NCI-H128 (cell line): ENCODE data around the gene MBNL1.
"Not testable (repeated sequence)": the region's sequence is repeated elsewhere in the genome, so short reads cannot be mapped to it uniquely, and the experiment has no call there.

ENCODE experiments used
- DNase-seq: peaks from one replicate; lab custom pipeline; 2025; ENCODE audit not compliant: unreplicated experiment; lab: John Stamatoyannopoulos, UW

Gene MBNL1

GRCh38 chr3:152395764-152396163 lies 127.0 kb downstream of the MBNL1 start:
- DNase-seq: no peak

GRCh38 chr3:152396867-152397266 lies 128.1 kb downstream of the MBNL1 start:
- no peak for DNase-seq

DNA sequence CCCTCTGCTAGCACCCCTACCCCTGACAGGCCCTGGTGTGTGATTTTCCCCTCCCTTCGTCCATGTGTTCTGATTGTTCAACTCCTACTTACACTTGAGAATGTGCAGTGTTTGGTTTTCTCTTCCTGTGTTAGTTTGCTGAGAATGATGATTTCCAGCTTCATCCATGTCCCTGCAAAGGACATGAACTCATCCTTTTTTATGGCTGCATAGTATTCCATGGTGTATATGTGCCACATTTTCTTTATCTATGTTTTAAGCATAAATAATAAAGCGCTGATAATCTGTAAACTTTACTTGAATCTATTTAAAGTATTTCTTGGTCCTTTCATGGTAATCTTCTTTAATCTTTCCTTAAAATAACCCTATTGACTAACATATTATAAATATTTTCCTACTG lies 128.6 kb downstream of the MBNL1 start:
- not testable (repeated sequence) for DNase-seq

DNA sequence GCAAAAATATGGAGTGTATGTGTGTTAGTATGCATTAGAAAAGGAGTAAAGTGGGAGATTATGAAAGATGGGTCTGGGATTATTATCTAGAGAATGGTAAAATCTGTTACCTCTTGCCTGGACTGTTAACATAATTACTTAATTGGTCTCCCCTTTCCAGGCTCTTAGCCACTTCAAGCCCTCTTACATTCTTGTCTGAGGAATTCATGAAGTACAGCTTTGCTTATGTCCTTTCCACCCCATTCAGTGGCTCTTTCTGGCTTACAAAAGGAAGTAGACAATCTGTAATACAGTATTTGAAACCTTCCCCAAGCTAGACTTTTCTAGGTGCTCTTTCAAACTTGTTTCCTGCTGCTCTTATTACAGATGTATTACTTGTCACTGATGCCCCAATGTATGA lies 129.8 kb downstream of the MBNL1 start:
- DNase-seq: no peak

GRCh38 chr3:152399374-152399773 lies 130.6 kb downstream of the MBNL1 start:
- no peak for DNase-seq

GRCh38 chr3:152400887-152401286 lies 132.2 kb downstream of the MBNL1 start:
- DNase-seq: no peak

DNA sequence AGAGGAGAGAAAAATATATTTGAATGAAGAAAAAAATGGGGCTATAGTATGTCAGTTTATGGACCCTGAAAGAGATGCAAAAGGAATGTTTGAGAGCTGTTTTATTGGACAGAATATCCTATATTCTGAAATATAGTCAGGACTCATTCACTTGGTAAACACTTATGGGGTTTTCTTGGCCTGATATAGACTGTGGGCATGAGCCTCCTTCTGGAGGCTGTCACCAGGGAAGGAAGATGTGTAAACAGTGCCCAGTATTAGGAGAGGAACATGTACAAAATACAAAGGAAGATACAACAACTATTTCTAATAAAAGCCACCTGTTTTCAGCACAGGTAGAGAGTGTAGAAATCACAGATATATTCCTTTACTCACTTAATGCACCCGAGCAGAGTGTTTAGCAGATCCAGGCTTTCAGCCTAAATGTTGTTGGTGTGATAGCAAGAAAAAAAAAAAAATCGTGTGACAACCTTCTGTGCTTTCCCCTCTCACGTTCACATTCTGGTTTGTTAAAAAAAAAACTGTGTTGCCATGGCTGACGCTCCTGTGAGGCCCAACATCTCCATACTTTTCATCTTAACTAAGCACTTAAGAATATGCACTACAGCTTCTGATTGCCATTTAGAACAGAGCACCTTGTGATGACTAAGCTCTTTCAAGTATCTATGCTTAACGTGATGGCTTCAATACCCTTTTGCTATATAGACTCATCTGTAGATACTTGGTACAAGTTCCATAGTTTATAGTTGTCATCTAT lies 134.1 kb downstream of the MBNL1 start:
- DNase-seq: no peak

DNA sequence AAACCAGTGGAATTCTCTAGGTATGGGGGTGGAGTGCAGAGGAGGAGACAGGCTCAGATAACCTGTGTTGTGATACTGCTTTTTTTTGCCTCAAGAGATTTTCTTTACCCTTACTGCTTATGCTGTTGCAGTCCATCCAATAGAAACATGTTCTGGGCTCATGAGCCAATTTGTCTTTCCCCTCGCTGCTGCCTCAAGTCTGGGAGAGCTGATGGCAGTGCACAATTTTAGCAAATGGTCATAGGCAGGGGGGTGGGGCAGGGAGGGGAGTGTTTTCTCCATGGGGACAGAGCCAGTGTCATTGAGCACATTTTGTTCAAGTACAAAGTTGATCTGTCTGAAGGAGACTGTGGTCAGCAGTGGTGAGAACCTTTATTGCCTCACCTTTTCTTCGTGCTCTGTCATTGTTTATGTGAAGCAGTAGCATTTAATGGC lies 134.9 kb downstream of the MBNL1 start:
- no peak for DNase-seq

GRCh38 chr3:152404976-152405375 lies 136.2 kb downstream of the MBNL1 start:
- DNase-seq: no peak

DNA sequence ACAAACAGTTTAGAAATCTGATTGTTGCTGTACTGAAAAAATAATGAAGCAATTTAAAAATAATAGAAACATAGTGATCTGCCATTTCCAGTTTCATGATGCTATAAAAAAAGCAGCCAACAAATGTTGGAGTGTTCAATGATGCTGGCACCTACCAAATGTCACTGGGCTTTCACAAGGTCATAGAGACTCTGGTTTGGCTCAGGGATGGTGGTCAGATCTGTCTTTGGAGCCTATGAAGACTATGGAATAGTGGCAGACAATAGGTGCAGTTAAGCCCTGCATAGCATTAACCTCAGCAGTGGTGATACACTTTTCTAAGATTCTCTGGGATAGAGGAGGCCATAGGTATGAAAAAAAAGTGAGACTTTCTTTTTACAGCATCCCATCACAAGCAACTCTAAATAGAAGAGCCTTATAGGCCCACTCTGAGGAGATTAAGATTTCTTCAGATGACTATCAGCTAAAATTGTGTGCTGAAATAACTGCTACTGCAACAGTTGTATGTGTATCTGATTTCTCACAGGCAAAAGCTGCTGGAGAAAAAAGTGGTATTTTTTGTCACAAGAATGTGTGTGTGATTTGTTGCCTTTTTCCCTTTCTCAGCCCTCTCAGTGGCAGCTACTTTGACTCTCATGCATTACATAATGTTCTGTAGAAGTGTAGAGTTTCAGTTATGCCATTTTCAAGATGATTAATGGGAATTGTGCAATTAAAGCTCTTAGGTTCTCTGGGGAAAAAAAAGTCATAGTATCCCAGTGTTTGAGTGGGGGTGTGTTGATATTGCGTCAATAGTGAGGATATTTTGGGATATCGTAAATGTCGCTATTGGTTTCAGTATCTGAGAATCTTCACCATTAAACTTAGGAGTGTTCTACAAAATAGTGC lies 137.4 kb downstream of the MBNL1 start:
- peak; percentile 34 for DNase-seq

GRCh38 chr3:152413240-152413639 lies 144.5 kb downstream of the MBNL1 start:
- DNase-seq: no peak

DNA sequence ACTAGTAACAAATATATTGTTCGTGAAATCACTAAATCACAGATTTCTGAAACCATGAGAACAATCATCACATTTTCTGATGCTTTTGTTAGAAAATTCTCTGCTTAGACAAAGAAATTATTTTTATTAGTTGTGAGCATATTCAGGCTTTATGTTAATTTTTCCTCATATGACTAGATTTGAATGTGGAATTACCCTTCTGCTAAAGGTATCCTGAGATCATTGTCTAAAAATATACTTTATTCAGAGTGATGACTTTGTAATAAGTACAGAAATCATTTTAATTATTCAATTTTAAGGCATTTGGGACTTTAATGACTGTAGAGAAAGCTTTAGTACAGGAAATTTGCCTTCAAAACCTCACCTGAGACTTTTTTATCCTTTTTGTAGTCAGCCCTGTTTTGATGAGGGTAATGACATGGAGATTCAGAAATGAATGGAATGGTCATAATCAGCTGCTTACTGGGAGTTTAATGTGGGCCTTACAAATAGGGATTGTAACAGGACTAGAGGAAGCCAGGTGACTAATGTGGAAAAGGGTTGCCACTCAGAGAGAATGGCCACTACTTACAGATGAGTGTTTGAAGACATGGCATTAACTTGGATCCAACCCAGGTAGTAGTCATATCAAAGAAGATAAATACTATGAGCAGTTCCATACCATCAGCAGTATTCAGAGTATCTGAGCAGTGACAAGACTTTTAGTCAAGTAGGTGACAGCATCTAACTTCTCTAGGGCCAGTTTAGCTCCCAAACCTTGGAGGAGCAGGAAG lies 148.3 kb downstream of the MBNL1 start:
- no peak for DNase-seq

GRCh38 chr3:152419748-152420147 lies 151.0 kb downstream of the MBNL1 start:
- DNase-seq: no peak

DNA sequence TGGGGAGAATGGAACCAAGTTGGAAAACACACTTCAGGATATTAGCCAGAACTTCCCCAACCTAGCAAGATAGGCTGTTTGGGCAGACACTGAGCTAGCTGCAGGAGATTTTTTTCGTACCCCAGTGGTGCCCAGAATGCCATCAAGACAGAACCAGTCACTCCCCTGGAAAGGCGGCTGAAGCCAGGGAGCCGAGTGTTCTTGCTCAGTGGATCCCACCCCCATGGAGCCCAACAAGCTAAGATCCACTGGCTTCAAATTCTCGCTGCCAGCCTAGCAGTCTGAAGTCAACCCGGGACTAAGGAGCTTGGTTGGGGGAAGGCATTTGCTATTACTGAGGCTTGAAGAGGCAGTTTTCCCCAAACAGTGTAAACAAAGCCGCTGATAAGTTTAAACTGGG lies 152.4 kb downstream of the MBNL1 start:
- DNase-seq: no peak

- no peak for DNase-seq
Observed at GRCh38 chr3:152426393-152426792, 157.7 kb downstream of the MBNL1 start.

GRCh38 chr3:152428577-152428976 lies 159.8 kb downstream of the MBNL1 start:
- no peak for DNase-seq

DNA sequence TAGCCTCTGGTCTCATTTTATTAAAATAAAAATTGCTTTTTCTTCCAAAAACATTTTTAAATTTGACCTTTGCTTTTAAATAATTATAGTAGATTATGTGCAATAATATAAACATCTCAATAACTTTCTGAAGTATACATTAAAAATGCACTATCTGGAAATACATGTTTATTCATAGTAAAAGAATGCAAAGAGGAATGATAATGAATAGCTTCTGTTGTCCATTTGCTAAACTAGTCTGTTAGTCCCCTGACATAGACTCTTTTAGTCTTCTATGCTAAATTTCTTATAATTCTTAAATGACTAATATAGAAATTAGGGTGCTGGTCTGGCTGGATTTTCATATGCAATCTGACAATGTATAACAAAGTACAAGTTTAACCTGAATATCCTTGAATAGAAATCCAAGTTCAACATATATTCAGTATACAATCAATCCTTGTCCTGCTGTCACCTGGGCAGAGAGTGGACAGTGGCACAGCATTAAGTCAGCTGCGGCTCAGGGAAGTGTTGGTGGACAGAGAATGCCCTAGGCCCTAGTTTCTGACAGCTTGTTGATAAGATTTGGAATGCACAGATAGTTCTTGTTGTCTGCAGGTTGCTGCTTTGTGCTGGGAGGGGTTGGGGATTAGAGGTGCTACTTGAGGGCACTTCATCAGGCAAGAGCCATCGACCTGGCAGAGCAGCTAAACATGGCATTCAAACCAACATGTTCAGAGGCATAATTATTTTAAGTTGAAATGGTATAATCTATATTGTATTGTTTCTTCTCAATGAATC lies 161.7 kb downstream of the MBNL1 start:
- no peak for DNase-seq

- DNase-seq: no peak
Observed at GRCh38 chr3:152434142-152434541, 165.4 kb downstream of the MBNL1 start.

DNA sequence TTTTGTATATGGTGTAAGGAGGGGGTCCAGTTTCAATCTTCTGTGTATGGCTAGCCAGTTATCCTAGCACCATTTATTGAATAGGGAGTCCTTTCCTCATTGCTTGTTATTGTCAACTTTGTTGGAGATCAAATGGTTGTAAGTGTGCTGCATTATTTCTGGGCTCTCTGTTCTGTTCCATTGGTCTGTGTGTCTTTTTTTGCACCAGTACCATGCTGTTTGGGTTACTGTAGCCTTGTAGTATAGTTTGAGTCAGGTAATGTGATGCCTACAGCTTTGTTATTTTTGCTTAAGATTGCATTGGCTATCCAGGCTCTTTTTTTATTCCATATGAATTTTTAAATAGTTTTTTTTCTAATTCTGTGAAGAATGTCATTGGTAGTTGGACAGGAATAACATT lies 166.5 kb downstream of the MBNL1 start:
- DNase-seq: not testable (repeated sequence)

DNA sequence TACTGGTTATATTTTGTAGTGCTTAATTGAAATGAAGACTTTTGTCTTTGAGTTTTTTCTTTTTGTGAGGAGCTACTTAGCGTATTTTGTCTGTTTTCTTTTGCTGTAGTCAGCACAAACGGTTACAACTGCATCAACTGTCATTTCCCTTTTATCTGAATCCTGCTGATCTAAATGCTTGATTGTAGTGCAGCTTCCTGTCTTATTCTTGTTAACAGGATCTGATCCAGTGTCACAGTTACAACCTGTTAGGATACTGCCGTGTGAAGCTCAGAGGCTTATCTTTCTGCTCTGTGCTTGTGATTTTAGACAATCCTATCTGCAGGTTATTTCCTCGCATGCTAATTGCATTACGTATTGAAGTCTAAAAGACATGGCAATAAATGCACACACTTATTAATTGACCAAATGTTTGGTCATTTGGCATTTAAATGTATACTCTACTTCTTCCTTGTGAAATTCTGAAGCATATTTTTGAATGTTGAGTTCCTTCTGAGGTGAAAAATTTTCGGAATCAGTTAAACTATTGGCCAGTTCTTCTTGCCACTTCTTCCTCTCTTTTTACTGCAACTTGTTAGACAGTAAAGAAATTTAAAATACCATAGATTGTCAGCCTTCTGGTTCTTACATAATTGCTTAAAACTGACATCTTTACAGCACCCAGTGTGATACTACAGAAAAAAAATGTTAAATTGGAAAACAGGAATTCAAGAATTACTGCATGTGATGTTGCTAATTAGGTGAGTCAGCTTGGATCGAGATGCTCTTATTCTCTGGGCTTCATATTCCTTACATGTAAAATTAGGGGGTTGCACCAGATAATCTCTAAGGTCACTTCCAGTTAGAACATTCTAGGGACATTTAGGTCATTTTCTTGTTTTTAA lies 168.2 kb downstream of the MBNL1 start:
- no peak for DNase-seq
